Measurements from ENCODE around the gene TBX1.
"Not testable (repeated sequence)": the region's sequence is repeated elsewhere in the genome, so short reads cannot be mapped to it uniquely, and the experiment has no call there.

The TBX1 gene

DNA sequence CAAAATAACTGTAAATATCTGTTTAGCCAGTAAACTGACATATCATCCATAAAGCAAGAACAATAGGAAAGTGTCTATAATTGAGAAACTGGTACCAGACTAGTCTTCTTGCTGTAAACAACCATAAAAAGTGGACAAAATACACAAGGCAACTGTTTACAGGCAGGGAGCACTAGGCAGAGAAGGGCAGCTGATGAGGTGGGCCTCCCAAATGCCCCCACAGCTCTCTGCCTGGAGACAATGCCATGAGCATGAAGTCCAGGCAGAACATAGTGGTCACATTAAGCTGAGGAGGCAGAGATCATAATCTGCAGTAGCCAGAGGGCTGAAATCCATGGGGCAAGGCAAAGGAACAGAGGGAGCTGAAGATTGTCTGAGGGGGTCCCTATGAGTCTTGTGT, 30.7 kb downstream of the TBX1 start:
- no peaks in the 10 kb centered on the region for H3K27me3 ChIP-seq (ENCODE audit: insufficient read depth, low read length)
- H2AFZ ChIP-seq (ENCODE audit: low read length, unreplicated experiment), result no peak overlapping the region
- no peaks in the 10 kb centered on the region for H3K36me3 ChIP-seq (ENCODE audit: insufficient read depth, low read length)
- H3K4me3 ChIP-seq (ENCODE audit: low read depth, low read length), result no peak overlapping the region
- no peaks in the 10 kb centered on the region for H3K79me2 ChIP-seq (ENCODE audit: control insufficient read depth, insufficient read depth, low read length, unreplicated experiment)
- H3K27ac ChIP-seq (ENCODE audit: low read depth, low read length), result no peak overlapping the region
- H3K4me1 ChIP-seq (ENCODE audit: control insufficient read depth, insufficient read depth, low read length, unreplicated experiment), result no peaks in the 10 kb centered on the region

DNA sequence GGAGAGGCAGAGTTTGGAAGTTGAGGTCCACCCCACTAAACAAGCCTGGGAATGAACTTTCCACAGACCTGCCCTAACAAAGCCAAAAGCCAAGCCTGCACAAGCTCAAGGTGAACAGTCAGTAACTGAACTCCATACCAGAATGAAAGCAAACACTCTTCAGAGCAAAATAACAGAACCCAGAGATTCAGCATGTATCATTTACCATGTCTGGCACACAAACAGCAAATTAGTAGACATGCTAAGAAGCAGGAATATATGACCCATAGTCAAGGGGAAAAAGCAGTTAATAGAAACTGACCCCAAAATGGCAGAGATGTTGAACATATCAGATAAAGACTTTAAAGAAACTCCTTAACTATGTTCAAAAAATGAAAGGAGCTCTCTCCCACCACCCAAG, 31.3 kb downstream of the TBX1 start:
- Histone ChIP-seq H3K27me3 (ENCODE audit: insufficient read depth, low read length) (no peaks in the 10 kb centered on the region), H3K4me3 (ENCODE audit: low read depth, low read length) (no peak overlapping the region), H3K36me3 (ENCODE audit: insufficient read depth, low read length) (no peaks in the 10 kb centered on the region), H3K79me2 (ENCODE audit: control insufficient read depth, insufficient read depth, low read length, unreplicated experiment) (no peaks in the 10 kb centered on the region), H2AFZ (ENCODE audit: low read length, unreplicated experiment) (no peak overlapping the region), H3K4me1 (ENCODE audit: control insufficient read depth, insufficient read depth, low read length, unreplicated experiment) (no peaks in the 10 kb centered on the region), H3K27ac (ENCODE audit: low read depth, low read length) (no peak overlapping the region)

DNA sequence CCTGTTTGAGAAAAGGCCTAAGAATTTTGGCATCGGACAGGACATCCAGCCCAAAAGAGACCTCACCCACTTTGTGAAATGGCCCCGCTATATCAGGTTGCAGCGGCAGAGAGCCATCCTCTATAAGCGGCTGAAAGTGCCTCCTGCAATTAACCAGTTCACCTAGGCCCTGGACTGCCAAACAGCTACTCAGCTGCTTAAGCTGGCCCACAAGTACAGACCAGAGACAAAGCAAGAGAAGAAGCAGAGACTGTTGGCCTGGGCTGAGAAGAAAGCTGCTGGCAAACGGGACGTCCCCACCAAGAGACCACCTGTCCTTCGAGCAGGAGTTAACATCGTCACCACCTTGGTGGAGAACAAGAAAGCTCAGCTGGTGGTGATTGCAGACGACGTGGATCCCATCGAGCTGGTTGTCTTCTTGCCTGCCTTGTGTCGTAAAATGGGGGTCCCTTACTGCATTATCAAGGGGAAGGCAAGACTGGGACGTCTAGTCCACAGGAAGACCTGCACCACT, 31.9 kb downstream of the TBX1 start:
- not testable (repeated sequence) for H3K4me1 ChIP-seq (ENCODE audit: control insufficient read depth, insufficient read depth, low read length, unreplicated experiment)

DNA sequence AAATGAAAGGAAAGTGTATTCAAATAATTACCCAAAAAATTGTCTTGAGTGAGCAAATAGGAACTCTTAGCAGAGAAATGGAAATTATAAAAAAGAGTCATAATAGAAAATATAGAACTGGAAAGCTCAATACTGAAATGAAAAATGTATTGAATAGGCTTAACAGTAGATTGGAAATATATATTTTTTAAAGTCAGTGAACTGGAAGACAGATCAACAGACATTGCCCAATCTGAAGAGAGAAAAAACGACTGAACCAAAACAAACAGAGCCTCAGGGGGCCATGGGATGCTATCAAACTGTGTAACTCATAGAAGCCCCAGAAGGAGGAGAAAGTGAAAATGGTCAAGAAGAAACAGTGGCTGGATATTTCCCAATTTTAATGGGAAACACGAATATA, 32.6 kb downstream of the TBX1 start:
- no peaks in the 10 kb centered on the region for H3K79me2 ChIP-seq (ENCODE audit: control insufficient read depth, insufficient read depth, low read length, unreplicated experiment)
- no peaks in the 10 kb centered on the region for H3K27me3 ChIP-seq (ENCODE audit: insufficient read depth, low read length)
- no peak overlapping the region for H3K27ac ChIP-seq (ENCODE audit: low read depth, low read length)
- no peaks in the 10 kb centered on the region for H3K4me1 ChIP-seq (ENCODE audit: control insufficient read depth, insufficient read depth, low read length, unreplicated experiment)
- H2AFZ ChIP-seq (ENCODE audit: low read length, unreplicated experiment), result no peak overlapping the region
- H3K36me3 ChIP-seq (ENCODE audit: insufficient read depth, low read length), result no peaks in the 10 kb centered on the region
- H3K4me3 ChIP-seq (ENCODE audit: low read depth, low read length), result no peak overlapping the region

More for the DNA sequence above, 31.9 kb downstream of the TBX1 start:
- not testable (repeated sequence) for H2AFZ ChIP-seq (ENCODE audit: low read length, unreplicated experiment); H3K36me3 ChIP-seq (ENCODE audit: insufficient read depth, low read length); H3K27me3 ChIP-seq (ENCODE audit: insufficient read depth, low read length); H3K4me3 ChIP-seq (ENCODE audit: low read depth, low read length); H3K27ac ChIP-seq (ENCODE audit: low read depth, low read length); H3K79me2 ChIP-seq (ENCODE audit: control insufficient read depth, insufficient read depth, low read length, unreplicated experiment)

DNA sequence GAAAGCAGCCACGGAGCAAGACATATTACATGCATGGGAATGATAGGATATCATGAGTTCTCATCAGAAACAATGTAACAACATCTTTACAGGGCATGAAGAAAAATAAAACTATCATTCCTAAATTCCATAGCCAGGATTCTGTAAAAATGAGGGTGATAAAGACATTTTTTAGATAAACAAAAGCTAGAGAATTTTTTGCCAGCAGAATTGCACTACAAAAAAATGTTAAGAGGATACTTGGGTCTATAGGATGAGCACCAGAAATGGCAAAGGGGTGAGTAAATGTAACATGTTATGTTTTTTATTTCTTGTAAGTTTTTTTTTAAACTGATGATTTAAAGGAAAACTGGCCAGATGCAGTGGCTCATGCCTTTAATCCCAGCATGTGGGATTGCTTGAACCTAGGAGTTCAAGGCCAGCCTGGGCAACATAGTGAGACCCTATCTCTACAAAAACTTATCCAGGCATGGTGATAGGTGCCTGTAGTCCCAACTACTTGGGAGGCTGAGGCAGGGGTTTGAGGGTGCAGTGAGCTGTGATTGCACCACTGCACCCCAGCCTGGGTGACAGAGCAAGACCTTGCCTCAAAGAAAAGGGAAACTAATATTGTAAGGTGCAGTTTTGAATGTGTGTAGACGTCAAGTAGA, 33.2 kb downstream of the TBX1 start:
- no peak overlapping the region for H3K4me3 ChIP-seq (ENCODE audit: low read depth, low read length)
- no peaks in the 10 kb centered on the region for H3K36me3 ChIP-seq (ENCODE audit: insufficient read depth, low read length)
- H3K27ac ChIP-seq (ENCODE audit: low read depth, low read length), result no peak overlapping the region
- H3K79me2 ChIP-seq (ENCODE audit: control insufficient read depth, insufficient read depth, low read length, unreplicated experiment), result no peaks in the 10 kb centered on the region
- no peaks in the 10 kb centered on the region for H3K4me1 ChIP-seq (ENCODE audit: control insufficient read depth, insufficient read depth, low read length, unreplicated experiment)
- H2AFZ ChIP-seq (ENCODE audit: low read length, unreplicated experiment), result no peak overlapping the region
- H3K27me3 ChIP-seq (ENCODE audit: insufficient read depth, low read length), result no peaks in the 10 kb centered on the region

DNA sequence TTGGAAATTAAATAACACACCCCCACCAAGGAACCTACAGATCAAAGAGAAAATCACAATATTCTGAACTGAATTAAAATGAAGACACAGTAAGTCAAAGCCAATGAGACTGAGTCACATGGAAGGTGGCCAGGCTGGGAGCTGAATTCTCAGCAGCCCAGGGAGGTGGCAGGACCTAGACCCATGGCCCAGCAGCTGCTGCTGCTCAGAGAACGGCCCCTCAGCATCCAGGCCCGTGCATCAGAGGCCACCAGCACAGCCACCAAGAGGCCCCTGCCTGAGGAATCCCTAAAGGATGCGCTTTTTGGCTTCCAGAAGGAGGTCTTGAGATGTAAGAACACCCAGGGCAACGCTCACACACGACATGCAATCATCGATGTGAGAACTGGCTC, 35.0 kb downstream of the TBX1 start:
- H3K4me3 ChIP-seq (ENCODE audit: low read depth, low read length), result no peak overlapping the region
- no peak overlapping the region for H3K27ac ChIP-seq (ENCODE audit: low read depth, low read length)
- H3K36me3 ChIP-seq (ENCODE audit: insufficient read depth, low read length), result no peaks in the 10 kb centered on the region
- no peak overlapping the region for H2AFZ ChIP-seq (ENCODE audit: low read length, unreplicated experiment)
- H3K79me2 ChIP-seq (ENCODE audit: control insufficient read depth, insufficient read depth, low read length, unreplicated experiment), result no peaks in the 10 kb centered on the region
- H3K4me1 ChIP-seq (ENCODE audit: control insufficient read depth, insufficient read depth, low read length, unreplicated experiment), result peaks cover 9% of the 10 kb centered on the region
- H3K27me3 ChIP-seq (ENCODE audit: insufficient read depth, low read length), result no peaks in the 10 kb centered on the region

DNA sequence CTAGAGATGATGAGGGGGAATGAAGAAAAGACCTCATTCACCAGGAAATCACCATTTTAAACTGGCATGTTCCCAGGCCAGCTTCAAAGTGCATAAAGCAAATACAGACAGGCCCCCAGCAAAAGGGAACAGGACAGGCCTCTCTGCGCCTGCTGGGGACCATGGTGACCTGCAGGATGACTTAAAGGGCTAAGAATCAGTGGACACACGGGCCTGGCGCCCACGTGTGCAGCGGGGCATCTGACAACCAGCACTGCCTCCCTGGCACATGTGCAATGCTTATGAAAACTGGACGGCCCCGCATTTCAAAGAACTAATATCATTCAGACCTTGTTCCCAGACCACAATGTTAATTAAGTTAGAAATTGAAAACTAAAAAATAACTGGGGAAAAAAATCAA, 35.6 kb downstream of the TBX1 start:
- Histone ChIP-seq H3K36me3 (ENCODE audit: insufficient read depth, low read length) (no peaks in the 10 kb centered on the region), H3K4me1 (ENCODE audit: control insufficient read depth, insufficient read depth, low read length, unreplicated experiment) (peaks cover 9% of the 10 kb centered on the region), H3K27me3 (ENCODE audit: insufficient read depth, low read length) (no peaks in the 10 kb centered on the region), H3K27ac (ENCODE audit: low read depth, low read length) (no peak overlapping the region), H3K4me3 (ENCODE audit: low read depth, low read length) (no peak overlapping the region), H3K79me2 (ENCODE audit: control insufficient read depth, insufficient read depth, low read length, unreplicated experiment) (no peaks in the 10 kb centered on the region), H2AFZ (ENCODE audit: low read length, unreplicated experiment) (no peak overlapping the region)

GRCh38 chr22:19797086-19798002, 36.8 kb downstream of the TBX1 start:
- peaks cover 9% of the 10 kb centered on the region for H3K4me1 ChIP-seq (ENCODE audit: control insufficient read depth, insufficient read depth, low read length, unreplicated experiment)
- H3K36me3 ChIP-seq (ENCODE audit: insufficient read depth, low read length), result no peaks in the 10 kb centered on the region
- no peaks in the 10 kb centered on the region for H3K27me3 ChIP-seq (ENCODE audit: insufficient read depth, low read length)
- H3K27ac ChIP-seq (ENCODE audit: low read depth, low read length), result no peak overlapping the region
- H3K79me2 ChIP-seq (ENCODE audit: control insufficient read depth, insufficient read depth, low read length, unreplicated experiment), result no peaks in the 10 kb centered on the region
- H3K4me3 ChIP-seq (ENCODE audit: low read depth, low read length), result no peak overlapping the region
- no peak overlapping the region for H2AFZ ChIP-seq (ENCODE audit: low read length, unreplicated experiment)

GRCh38 chr22:19798003-19798665, 37.6 kb downstream of the TBX1 start:
- Histone ChIP-seq H2AFZ (ENCODE audit: low read length, unreplicated experiment) (no peak overlapping the region), H3K4me1 (ENCODE audit: control insufficient read depth, insufficient read depth, low read length, unreplicated experiment) (peaks cover 9% of the 10 kb centered on the region), H3K27me3 (ENCODE audit: insufficient read depth, low read length) (no peaks in the 10 kb centered on the region), H3K27ac (ENCODE audit: low read depth, low read length) (no peak overlapping the region), H3K79me2 (ENCODE audit: control insufficient read depth, insufficient read depth, low read length, unreplicated experiment) (no peaks in the 10 kb centered on the region), H3K36me3 (ENCODE audit: insufficient read depth, low read length) (no peaks in the 10 kb centered on the region), H3K4me3 (ENCODE audit: low read depth, low read length) (no peak overlapping the region)

DNA sequence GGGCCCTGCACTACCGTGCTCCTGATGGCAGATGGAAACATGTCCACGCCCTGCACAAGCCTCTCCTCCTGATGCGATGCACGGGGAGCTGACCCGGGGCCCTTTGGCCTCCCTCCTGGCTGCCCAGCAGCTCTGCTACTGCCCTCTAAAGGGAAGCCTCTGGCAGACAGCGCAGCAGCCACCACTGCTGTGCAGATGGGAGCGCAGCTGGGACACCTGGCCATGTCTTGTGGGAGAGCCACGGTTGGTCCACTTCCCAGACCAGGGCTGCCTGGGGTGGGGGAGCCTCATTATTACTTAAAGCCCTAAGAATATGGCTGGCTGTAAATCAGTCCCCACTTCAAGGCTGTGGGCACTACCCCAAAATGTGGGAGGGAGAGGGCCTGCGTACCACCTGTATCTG, 38.3 kb downstream of the TBX1 start:
- Histone ChIP-seq H3K79me2 (ENCODE audit: control insufficient read depth, insufficient read depth, low read length, unreplicated experiment) (no peaks in the 10 kb centered on the region), H3K36me3 (ENCODE audit: insufficient read depth, low read length) (no peaks in the 10 kb centered on the region), H3K27ac (ENCODE audit: low read depth, low read length) (no peak overlapping the region), H3K27me3 (ENCODE audit: insufficient read depth, low read length) (no peaks in the 10 kb centered on the region), H3K4me3 (ENCODE audit: low read depth, low read length) (no peak overlapping the region), H3K4me1 (ENCODE audit: control insufficient read depth, insufficient read depth, low read length, unreplicated experiment) (peaks cover 9% of the 10 kb centered on the region), H2AFZ (ENCODE audit: low read length, unreplicated experiment) (no peak overlapping the region)
